IPS-15b (cell line): ENCODE measurements around the gene ARHGAP45.

Experiments
- H3K27me3 ChIP-seq: one replicate; pipeline ENCODE4 v1.6.1; 2013; ENCODE audit warnings: low read length; ENCODE audit not compliant: control insufficient read depth, insufficient read depth
- H3K36me3 ChIP-seq: one replicate; pipeline ENCODE4 v1.6.1; 2013; ENCODE audit warnings: low read length; ENCODE audit not compliant: control insufficient read depth, insufficient read depth
- H3K4me1 ChIP-seq: one replicate; pipeline ENCODE4 v1.6.1; 2013; ENCODE audit warnings: mild to moderate bottlenecking, low read length; ENCODE audit not compliant: control insufficient read depth, insufficient read depth
- H3K4me3 ChIP-seq: one replicate; pipeline ENCODE4 v1.5.1; 2013; ENCODE audit warnings: low read depth, low read length
- H3K9ac ChIP-seq: one replicate; pipeline ENCODE4 v1.6.1; 2013; ENCODE audit warnings: low read depth, mild to moderate bottlenecking, low read length
- H3K9me3 ChIP-seq: one replicate; pipeline ENCODE4 v1.6.1; 2013; ENCODE audit warnings: mild to moderate bottlenecking, low read length; ENCODE audit not compliant: control insufficient read depth, insufficient read depth

The ARHGAP45 gene

GRCh38 chr19:1115646-1116420 lies 48.9 kb downstream of the ARHGAP45 start:
- Histone ChIP-seq H3K9me3 (no peaks in the 10 kb centered on the region), H3K36me3 (peaks cover 45% of the 10 kb centered on the region), H3K4me3 (no peak overlapping the region), H3K27me3 (no peaks in the 10 kb centered on the region), H3K9ac (no peak overlapping the region), H3K4me1 (no peaks in the 10 kb centered on the region)

GRCh38 chr19:1116726-1117581 lies 50.0 kb downstream of the ARHGAP45 start:
- no peak overlapping the region for H3K4me3 ChIP-seq
- H3K4me1 ChIP-seq = no peaks in the 10 kb centered on the region
- H3K9ac ChIP-seq = no peak overlapping the region
- H3K9me3 ChIP-seq = no peaks in the 10 kb centered on the region
- H3K36me3 ChIP-seq = peaks cover 48% of the 10 kb centered on the region
- no peaks in the 10 kb centered on the region for H3K27me3 ChIP-seq

- Histone ChIP-seq H3K9ac (peak overlapping the region; percentile 24), H3K27me3 (no peaks in the 10 kb centered on the region), H3K4me3 (no peak overlapping the region), H3K36me3 (peaks cover 52% of the 10 kb centered on the region), H3K4me1 (no peaks in the 10 kb centered on the region), H3K9me3 (no peaks in the 10 kb centered on the region)
Observed at GRCh38 chr19:1117654-1118053, 50.7 kb downstream of the ARHGAP45 start.

GRCh38 chr19:1118999-1119398 lies 52.0 kb downstream of the ARHGAP45 start:
- Histone ChIP-seq H3K9me3 (no peaks in the 10 kb centered on the region), H3K27me3 (no peaks in the 10 kb centered on the region), H3K4me3 (no peak overlapping the region), H3K9ac (no peak overlapping the region), H3K36me3 (peaks cover 54% of the 10 kb centered on the region), H3K4me1 (no peaks in the 10 kb centered on the region)

GRCh38 chr19:1119475-1120217 lies 52.7 kb downstream of the ARHGAP45 start:
- H3K27me3 ChIP-seq = no peaks in the 10 kb centered on the region
- H3K9ac ChIP-seq = no peak overlapping the region
- no peaks in the 10 kb centered on the region for H3K4me1 ChIP-seq
- peaks cover 59% of the 10 kb centered on the region for H3K36me3 ChIP-seq
- H3K9me3 ChIP-seq = no peaks in the 10 kb centered on the region
- H3K4me3 ChIP-seq = no peak overlapping the region

- H3K9me3 ChIP-seq = no peaks in the 10 kb centered on the region
- H3K9ac ChIP-seq = no peak overlapping the region
- peaks cover 63% of the 10 kb centered on the region for H3K36me3 ChIP-seq
- H3K4me1 ChIP-seq = no peaks in the 10 kb centered on the region
- no peaks in the 10 kb centered on the region for H3K27me3 ChIP-seq
- H3K4me3 ChIP-seq = no peak overlapping the region
Observed at GRCh38 chr19:1121395-1121794, 54.4 kb downstream of the ARHGAP45 start.

- no peak overlapping the region for H3K9ac ChIP-seq
- H3K9me3 ChIP-seq = no peaks in the 10 kb centered on the region
- H3K4me3 ChIP-seq = no peak overlapping the region
- H3K4me1 ChIP-seq = no peaks in the 10 kb centered on the region
- H3K36me3 ChIP-seq = peaks cover 63% of the 10 kb centered on the region
- no peaks in the 10 kb centered on the region for H3K27me3 ChIP-seq
Observed at GRCh38 chr19:1122021-1122971, 55.3 kb downstream of the ARHGAP45 start.

- Histone ChIP-seq H3K4me1 (no peaks in the 10 kb centered on the region), H3K9ac (no peak overlapping the region), H3K36me3 (peaks cover 63% of the 10 kb centered on the region), H3K9me3 (no peaks in the 10 kb centered on the region), H3K4me3 (no peak overlapping the region), H3K27me3 (no peaks in the 10 kb centered on the region)
Observed at GRCh38 chr19:1122972-1123363, 56.0 kb downstream of the ARHGAP45 start.

- no peaks in the 10 kb centered on the region for H3K27me3 ChIP-seq
- H3K9ac ChIP-seq = no peak overlapping the region
- H3K4me3 ChIP-seq = no peak overlapping the region
- no peaks in the 10 kb centered on the region for H3K9me3 ChIP-seq
- H3K4me1 ChIP-seq = no peaks in the 10 kb centered on the region
- H3K36me3 ChIP-seq = peaks cover 60% of the 10 kb centered on the region
Observed at GRCh38 chr19:1123381-1123780, 56.4 kb downstream of the ARHGAP45 start.

GRCh38 chr19:1123885-1124677 lies 57.1 kb downstream of the ARHGAP45 start:
- no peak overlapping the region for H3K4me3 ChIP-seq
- H3K9me3 ChIP-seq = no peaks in the 10 kb centered on the region
- H3K36me3 ChIP-seq = peaks cover 55% of the 10 kb centered on the region
- no peaks in the 10 kb centered on the region for H3K4me1 ChIP-seq
- no peak overlapping the region for H3K9ac ChIP-seq
- H3K27me3 ChIP-seq = no peaks in the 10 kb centered on the region
